Fibroblast of lung (primary cell): ENCODE measurements around the gene DNAJC18. TPM values are rescaled to one million over a fixed set of nuclear protein-coding genes. Genes with fewer than 3 reads are reported as not detected.

ENCODE experiments used
- DNase-seq, 2 donors: peaks; one replicate each; pipeline versions ENCODE4 v3.0.0 to v3.0.0-alpha.2; 2010; ENCODE audit warnings: low read depth in 2 of 2
- H2AFZ ChIP-seq: 2 replicates; pipeline ENCODE4 v1.5.1; 2012; ENCODE audit warnings: low read length, control low read depth, inconsistent platforms
- H3K27ac ChIP-seq: 2 replicates; pipeline ENCODE4 v1.5.1; 2011; ENCODE audit warnings: low read length, control low read depth; ENCODE audit not compliant: insufficient read depth
- H3K27me3 ChIP-seq: 2 replicates; pipeline ENCODE4 v1.5.1; 2011; ENCODE audit warnings: mild to moderate bottlenecking, low read length; ENCODE audit not compliant: control insufficient read depth, insufficient read depth
- H3K36me3 ChIP-seq: 2 replicates; pipeline ENCODE4 v1.5.1; 2011; ENCODE audit warnings: low read length; ENCODE audit not compliant: control insufficient read depth, insufficient read depth
- H3K4me1 ChIP-seq: 2 replicates; pipeline ENCODE4 v1.5.1; 2011; ENCODE audit warnings: low read length; ENCODE audit not compliant: control insufficient read depth, insufficient read depth; ENCODE audit errors: extremely low read depth
- H3K4me2 ChIP-seq: 2 replicates; pipeline ENCODE4 v1.5.1; 2011; ENCODE audit warnings: low read length, control low read depth; ENCODE audit not compliant: insufficient read depth; ENCODE audit errors: extremely low read depth
- H3K4me3 ChIP-seq, 4 experiments: fragments of 200-600 bp in 1 of 4; sonication (generic) in 1 of 4; replicated peaks in 1 of 4; 2 replicates each; pipeline ENCODE4 v1.5.1; 2011 to 2016; ENCODE audit warnings: low read length in 4 of 4, low read depth in 3 of 4, mild to moderate bottlenecking in 3 of 4, control low read depth in 2 of 4, inconsistent platforms in 1 of 4, mixed read lengths in 1 of 4; ENCODE audit not compliant: insufficient read depth in 1 of 4; ENCODE audit errors: control extremely low read depth in 1 of 4
- H3K79me2 ChIP-seq: 2 replicates; pipeline ENCODE4 v1.5.1; 2012; ENCODE audit warnings: mild to moderate bottlenecking, low read length, inconsistent platforms; ENCODE audit not compliant: control insufficient read depth, insufficient read depth
- H3K9ac ChIP-seq: 2 replicates; pipeline ENCODE4 v1.5.1; 2011; ENCODE audit warnings: mild to moderate bottlenecking, low read length, control low read depth; ENCODE audit not compliant: insufficient read depth
- H3K9me3 ChIP-seq: 2 replicates; pipeline ENCODE4 v1.5.1; 2012; ENCODE audit warnings: low read depth, low read length; ENCODE audit not compliant: control insufficient read depth, insufficient read depth
- H4K20me1 ChIP-seq: 2 replicates; pipeline ENCODE4 v1.5.1; 2011; ENCODE audit warnings: low read length; ENCODE audit not compliant: control insufficient read depth, insufficient read depth; ENCODE audit errors: extremely low read depth
- CTCF ChIP-seq, 2 donors: IDR thresholded peaks in 1 of 2; conservative IDR thresholded peaks in 1 of 2; 1 replicate in 1 of 2; 2 replicates in 1 of 2; pipeline ENCODE4 v1.5.1; 2011 to 2012; ENCODE audit warnings: low read length in 2 of 2, control low read depth in 1 of 2, inconsistent platforms in 1 of 2, low read depth in 1 of 2, mild to moderate bottlenecking in 1 of 2
- EZH2 ChIP-seq: IDR thresholded peaks from 2 replicates; pipeline ENCODE4 v1.5.1; 2012; ENCODE audit warnings: low read length, control low read depth, mild to moderate bottlenecking; ENCODE audit errors: missing control alignments
- polyA plus RNA-seq, 2 donors: library from polyadenylated mRNA; depleted of rRNA in 1 of 2; stranded (reverse) in 1 of 2; unstranded in 1 of 2; fragments of >200 nt; gene quantifications; 2 replicates each; pipeline ENCODE4 v1.2.1, GENCODE V29; 2011 to 2012; ENCODE audit warnings: missing spikeins in 1 of 2
- total RNA-seq: library from RNA; depleted of rRNA; stranded (reverse); fragments of >200 nt; gene quantifications from 2 replicates; pipeline ENCODE4 v1.2.1, GENCODE V29; 2014

Gene DNAJC18
- total and polyA plus RNA-seq, 2 donors (not counting 1 experiment from before 2014, with no cell fraction given): 12.6 to 14.6 TPM

- Histone ChIP-seq H2AFZ (no peak overlapping the region), H4K20me1 (no peaks in the 10 kb centered on the region), H3K4me1 (no peaks in the 10 kb centered on the region), H3K9me3 (no peaks in the 10 kb centered on the region), H3K4me3 (no peak overlapping the region), H3K27me3 (no peaks in the 10 kb centered on the region), H3K79me2 (peaks cover 32% of the 10 kb centered on the region), H3K4me2 (no peak overlapping the region), H3K9ac (no peak overlapping the region), H3K36me3 (peaks cover 2% of the 10 kb centered on the region), H3K27ac (no peak overlapping the region)
- DNase-seq: no peak
- TF ChIP-seq CTCF (conservative IDR thresholded peaks at IDR 0.05 in 1 of 2, IDR thresholded peaks at IDR 0.05 in 1 of 2; ENCODE audit: low read depth in 1 of 2, low read length in 2 of 2): no peak
- no peak for TF ChIP-seq EZH2
Observed at GRCh38 chr5:139361835-139362429, 77.4 kb downstream of the DNAJC18 start.

- Histone ChIP-seq H3K4me3 (no peak overlapping the region), H4K20me1 (no peaks in the 10 kb centered on the region), H2AFZ (no peak overlapping the region), H3K79me2 (peaks cover 41% of the 10 kb centered on the region), H3K4me2 (no peak overlapping the region), H3K27me3 (no peaks in the 10 kb centered on the region), H3K36me3 (no peaks in the 10 kb centered on the region), H3K9ac (no peak overlapping the region), H3K4me1 (no peaks in the 10 kb centered on the region), H3K27ac (no peak overlapping the region), H3K9me3 (no peaks in the 10 kb centered on the region)
- no peak for TF ChIP-seq EZH2
- TF ChIP-seq CTCF (conservative IDR thresholded peaks at IDR 0.05 in 1 of 2, IDR thresholded peaks at IDR 0.05 in 1 of 2; ENCODE audit: low read depth in 1 of 2, low read length in 2 of 2): no peak
- DNase-seq: no peak
Observed at GRCh38 chr5:139360384-139360783, 78.9 kb downstream of the DNAJC18 start.

Other genes starting within 250 kb of the DNAJC18 start
- 59.8 and 85.5 TPM in 2 replicates for gene SIL1, start 241.2 kb downstream of the DNAJC18 start, total RNA-seq
- 52.6 and 66.4 TPM in 2 replicates for gene SIL1, start 241.2 kb downstream of the DNAJC18 start, polyA plus RNA-seq
- 183 and 275 TPM in 2 replicates for gene MATR3, start 145.8 kb downstream of the DNAJC18 start, total RNA-seq
- 167 and 175 TPM in 2 replicates for gene MATR3, start 145.8 kb downstream of the DNAJC18 start, polyA plus RNA-seq
- gene PAIP2, start 97.7 kb downstream of the DNAJC18 start, total RNA-seq: 59.0 and 68.1 TPM in 2 replicates
- gene PAIP2, start 97.7 kb downstream of the DNAJC18 start, polyA plus RNA-seq: 79.6 and 105 TPM in 2 replicates
- gene SLC23A1, start 56.2 kb downstream of the DNAJC18 start, total RNA-seq: not detected in 2 replicates
- not detected in 2 replicates for gene SLC23A1, start 56.2 kb downstream of the DNAJC18 start, polyA plus RNA-seq
- 0.17 TPM in 1 of 2 replicates, not detected in the other for gene MZB1, start 49.6 kb downstream of the DNAJC18 start, total RNA-seq
- gene MZB1, start 49.6 kb downstream of the DNAJC18 start, polyA plus RNA-seq: not detected in 2 replicates
- gene PROB1, start 44.4 kb downstream of the DNAJC18 start, total RNA-seq: 0.77 and 1.5 TPM in 2 replicates
- gene PROB1, start 44.4 kb downstream of the DNAJC18 start, polyA plus RNA-seq: 0.34 and 0.43 TPM in 2 replicates
- gene SPATA24, start 35.4 kb downstream of the DNAJC18 start, total RNA-seq: 6.4 and 7.4 TPM in 2 replicates
- gene SPATA24, start 35.4 kb downstream of the DNAJC18 start, polyA plus RNA-seq: 5.3 and 5.6 TPM in 2 replicates
- not detected in 2 replicates for gene ECSCR, start 23.2 kb upstream of the DNAJC18 start, total RNA-seq
- 0.18 and 0.24 TPM in 2 replicates for gene ECSCR, start 23.2 kb upstream of the DNAJC18 start, polyA plus RNA-seq
- not detected in 2 replicates for gene SMIM33, start 31.5 kb upstream of the DNAJC18 start, total RNA-seq
- not detected in 2 replicates for gene SMIM33, start 31.5 kb upstream of the DNAJC18 start, polyA plus RNA-seq
- gene STING1, start 43.2 kb upstream of the DNAJC18 start, total RNA-seq: 35.7 and 70.2 TPM in 2 replicates
- 70.9 and 78.4 TPM in 2 replicates for gene STING1, start 43.2 kb upstream of the DNAJC18 start, polyA plus RNA-seq
- 49.1 and 62.9 TPM in 2 replicates for gene UBE2D2, start 121.8 kb upstream of the DNAJC18 start, total RNA-seq
- gene UBE2D2, start 121.8 kb upstream of the DNAJC18 start, polyA plus RNA-seq: 52.9 and 56.5 TPM in 2 replicates
- 29.0 and 43.9 TPM in 2 replicates for gene CXXC5, start 208.8 kb upstream of the DNAJC18 start, total RNA-seq
- 15.8 and 18.6 TPM in 2 replicates for gene CXXC5, start 208.8 kb upstream of the DNAJC18 start, polyA plus RNA-seq